ENCODE data around the gene LPP.
"Not testable (repeated sequence)": the region's sequence is repeated elsewhere in the genome, so short reads cannot be mapped to it uniquely, and the experiment has no call there.

Gene LPP

GRCh38 chr3:188686324-188686723, 532.4 kb downstream of the LPP start:
- DNase-seq (ENCODE audit: low read depth), result no peak

DNA sequence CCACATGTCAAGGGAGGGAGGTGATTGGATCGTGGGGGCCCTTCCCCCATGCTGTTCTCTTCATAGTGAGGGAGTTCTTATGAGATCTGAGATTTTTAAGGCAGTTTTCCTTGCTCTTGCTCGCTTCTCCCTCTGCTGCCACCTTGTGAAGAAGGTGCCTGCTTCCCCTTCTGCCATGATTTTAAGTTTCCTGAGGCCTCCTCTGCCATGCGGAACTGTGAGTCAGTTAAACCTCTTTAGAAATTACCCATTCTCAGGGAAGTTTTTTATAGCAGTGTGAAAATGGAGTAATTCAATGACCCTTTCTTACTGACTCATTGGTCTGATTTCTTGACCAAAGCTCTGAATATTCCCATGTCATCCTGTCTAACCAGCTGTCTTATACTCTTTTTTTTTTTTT, 533.4 kb downstream of the LPP start:
- no peak for DNase-seq (ENCODE audit: low read depth)

GRCh38 chr3:188689101-188689574, 535.2 kb downstream of the LPP start:
- no peak for DNase-seq (ENCODE audit: low read depth)

DNA sequence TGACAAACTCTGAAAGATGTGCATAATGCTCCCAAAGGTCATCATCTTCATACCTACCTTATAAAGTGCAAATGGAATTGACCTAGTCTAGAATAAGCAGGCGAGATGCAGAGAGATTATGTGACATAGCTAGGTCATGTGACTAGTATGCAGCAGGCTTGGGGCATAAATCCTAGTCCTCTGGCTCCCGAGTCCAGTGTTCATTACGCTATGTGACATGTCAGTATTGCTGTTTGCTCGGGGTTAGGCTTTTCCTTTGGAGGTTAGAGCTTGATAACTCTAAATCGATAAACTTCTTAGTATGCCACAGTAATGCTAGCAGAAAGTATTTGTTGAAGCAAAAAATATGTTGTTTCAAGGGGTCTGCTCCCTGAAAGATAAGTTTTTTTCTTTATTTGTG, 536.1 kb downstream of the LPP start:
- DNase-seq (ENCODE audit: low read depth), result no peak

GRCh38 chr3:188691004-188691403, 537.0 kb downstream of the LPP start:
- DNase-seq (ENCODE audit: low read depth), result no peak

DNA sequence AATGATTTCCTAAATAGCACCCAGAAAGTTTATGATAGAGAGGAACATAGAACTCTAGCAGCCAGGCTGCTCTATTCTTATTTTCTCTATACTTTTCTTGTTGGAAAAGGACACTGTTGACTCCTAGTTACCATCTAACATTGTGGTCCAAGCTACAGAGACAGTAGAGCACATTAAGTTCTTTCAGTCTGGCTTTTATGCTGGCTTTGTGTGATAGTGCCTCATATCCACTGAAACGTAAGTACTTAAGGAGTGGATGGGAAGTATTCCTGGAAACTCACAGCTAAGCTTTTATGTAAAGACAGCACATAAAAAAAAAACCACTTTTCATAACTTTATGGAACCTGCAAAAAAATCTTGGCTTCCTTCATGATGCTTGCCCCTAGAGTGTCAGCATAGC, 537.7 kb downstream of the LPP start:
- no peak for DNase-seq (ENCODE audit: low read depth)

- no peak for DNase-seq (ENCODE audit: low read depth)
Measured at GRCh38 chr3:188692700-188693099, 538.7 kb downstream of the LPP start.

- DNase-seq (ENCODE audit: low read depth), result no peak
Measured at GRCh38 chr3:188693435-188693834, 539.5 kb downstream of the LPP start.

GRCh38 chr3:188695241-188695640, 541.3 kb downstream of the LPP start:
- no peak for DNase-seq (ENCODE audit: low read depth)

GRCh38 chr3:188697127-188697526, 543.2 kb downstream of the LPP start:
- DNase-seq (ENCODE audit: low read depth), result no peak

GRCh38 chr3:188698436-188698835, 544.5 kb downstream of the LPP start:
- DNase-seq (ENCODE audit: low read depth), result no peak

GRCh38 chr3:188700501-188700900, 546.5 kb downstream of the LPP start:
- DNase-seq (ENCODE audit: low read depth), result no peak

DNA sequence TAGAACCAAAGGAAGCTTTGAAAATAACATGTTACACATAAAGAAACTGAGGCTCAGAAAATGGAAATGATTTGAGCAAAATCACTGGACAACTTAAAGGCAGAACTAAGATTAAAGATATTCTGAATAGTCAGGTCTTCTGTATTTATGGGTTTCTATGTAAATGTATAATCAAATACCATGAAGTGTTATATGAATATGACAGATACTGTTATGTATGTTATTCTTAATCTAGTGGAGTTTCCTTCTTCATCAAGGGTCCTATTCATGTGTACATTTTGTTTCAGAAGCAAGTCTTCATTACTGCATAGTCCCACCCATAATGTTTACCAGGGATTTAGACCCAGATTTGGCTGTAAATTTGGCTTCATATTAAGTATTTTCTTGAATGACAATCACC, 547.0 kb downstream of the LPP start:
- DNase-seq (ENCODE audit: low read depth), result no peak

- no peak for DNase-seq (ENCODE audit: low read depth)
Measured at GRCh38 chr3:188701485-188701969, 547.6 kb downstream of the LPP start.

- DNase-seq (ENCODE audit: low read depth), result not testable (repeated sequence)
Measured at GRCh38 chr3:188702028-188702427, 548.1 kb downstream of the LPP start.

DNA sequence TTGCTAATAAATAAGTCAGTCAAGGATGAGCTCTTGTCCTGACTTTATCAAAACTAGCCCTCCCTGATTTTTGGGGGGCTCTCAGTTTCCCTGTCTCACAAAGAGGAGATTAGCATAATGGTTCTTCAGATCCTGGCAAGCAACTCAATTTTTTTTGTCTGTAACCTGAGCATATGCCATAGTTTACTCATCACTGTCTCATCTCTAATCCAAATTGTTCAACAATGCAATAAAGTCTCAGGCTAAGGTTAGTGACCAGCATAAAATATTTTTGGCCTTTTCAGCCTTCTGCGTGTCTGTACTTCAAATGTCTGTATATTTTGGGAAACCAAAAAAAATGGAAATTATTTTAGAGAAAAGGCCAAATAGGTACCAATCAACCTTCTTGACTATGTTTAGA, 552.2 kb downstream of the LPP start:
- DNase-seq (ENCODE audit: low read depth), result no peak

GRCh38 chr3:188706599-188706998, 552.6 kb downstream of the LPP start:
- DNase-seq (ENCODE audit: low read depth), result no peak

DNA sequence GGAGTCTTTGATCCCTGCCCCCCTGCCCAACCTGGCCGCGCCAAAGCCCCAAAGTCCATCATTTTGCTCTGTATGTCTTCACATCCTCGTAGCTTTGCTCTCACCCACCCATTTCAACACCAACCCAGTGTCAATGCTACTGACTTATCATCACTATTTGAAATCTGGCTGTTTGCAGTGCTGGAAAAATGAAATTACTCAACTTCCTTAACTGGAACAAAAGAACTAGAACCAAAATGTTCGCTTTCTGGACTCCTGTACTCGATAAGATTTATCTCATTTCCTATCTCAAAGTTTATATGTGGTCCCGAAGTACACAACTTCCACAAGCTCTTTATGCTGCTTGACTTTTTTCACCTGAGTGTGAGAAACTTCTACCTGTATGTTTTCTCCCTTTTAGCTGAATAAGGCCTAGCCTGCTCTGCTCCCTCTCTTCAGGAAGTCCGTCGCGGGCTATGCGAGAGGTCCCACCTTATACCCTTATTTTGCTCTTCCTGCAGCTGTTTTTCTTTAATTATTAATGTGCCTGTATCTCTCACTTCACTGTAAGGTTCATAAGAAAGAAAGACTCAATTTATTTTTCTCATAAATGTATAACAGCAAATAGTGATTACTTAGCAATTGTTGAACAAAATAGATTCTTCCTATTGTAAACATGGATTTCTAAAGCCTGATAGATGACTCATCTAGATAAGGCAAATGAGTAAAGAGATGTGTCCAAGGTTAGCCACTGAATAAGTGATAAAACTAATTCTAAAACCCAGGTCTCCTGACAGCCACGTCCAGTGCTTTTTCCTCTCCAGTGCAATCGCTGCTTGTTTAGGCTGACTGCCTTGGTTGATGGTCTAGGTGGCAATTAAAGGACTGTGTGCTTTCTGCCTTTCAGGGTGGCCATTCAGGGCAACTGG, 553.7 kb downstream of the LPP start:
- no peak for DNase-seq (ENCODE audit: low read depth)

DNA sequence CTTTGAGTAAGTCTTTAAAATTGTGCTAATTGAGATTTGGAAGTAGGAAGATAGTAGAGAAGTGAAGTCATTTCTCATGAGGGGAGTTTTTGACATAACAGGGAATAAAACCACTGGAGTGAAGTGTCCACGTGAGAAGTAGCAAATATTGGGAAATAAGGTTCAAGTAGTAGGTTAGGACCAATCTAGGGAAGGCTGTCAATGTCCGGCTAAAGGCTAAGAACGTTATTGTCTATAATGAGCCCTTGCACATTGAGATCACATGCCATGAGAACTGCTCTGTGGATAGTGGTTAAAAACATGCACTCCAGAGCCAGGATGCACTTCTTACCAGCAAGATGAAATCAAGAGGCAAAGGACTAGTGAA, 557.9 kb downstream of the LPP start:
- no peak for DNase-seq (ENCODE audit: low read depth)

GRCh38 chr3:188712248-188712924, 558.4 kb downstream of the LPP start:
- no peak for DNase-seq (ENCODE audit: low read depth)

DNA sequence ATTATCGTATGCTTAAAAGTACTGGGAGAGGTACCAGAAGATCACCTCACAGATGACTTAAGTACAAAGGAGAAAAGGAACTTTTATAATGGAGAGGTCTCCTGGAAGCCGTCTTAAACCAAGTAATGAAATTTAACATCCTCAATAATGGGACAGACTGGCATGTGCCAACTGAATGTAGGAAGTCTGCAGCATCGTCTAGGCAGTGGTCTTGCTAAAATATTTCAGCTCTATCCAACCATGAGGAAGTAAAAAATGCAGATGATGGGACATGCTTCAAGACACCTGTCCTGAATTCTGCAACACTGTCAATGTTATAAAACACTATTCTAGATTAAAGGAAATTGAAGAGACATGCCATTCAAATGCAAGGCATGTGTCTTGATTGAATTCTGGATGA, 559.0 kb downstream of the LPP start:
- DNase-seq (ENCODE audit: low read depth), result no peak

- DNase-seq (ENCODE audit: low read depth), result no peak
Measured at GRCh38 chr3:188719545-188719944, 565.6 kb downstream of the LPP start.

DNA sequence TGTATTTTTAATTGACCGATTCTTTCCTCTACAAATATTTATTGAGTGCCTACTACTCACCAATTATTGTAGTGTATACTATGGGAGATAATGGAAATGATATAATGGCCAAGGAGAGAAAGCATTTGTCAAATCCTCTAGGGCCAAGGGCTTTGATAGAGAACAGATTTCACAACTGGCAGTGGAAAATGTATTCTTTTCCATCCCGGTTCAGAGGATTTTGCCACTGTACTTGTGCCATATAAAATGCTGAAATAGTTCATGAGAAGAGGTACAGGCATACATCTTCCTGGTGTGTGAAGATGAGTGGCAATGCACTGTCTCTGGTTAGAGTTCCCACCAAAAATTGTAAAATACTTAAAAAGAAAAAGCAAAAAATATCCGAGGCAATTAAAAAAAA, 566.3 kb downstream of the LPP start:
- DNase-seq (ENCODE audit: low read depth), result no peak

Data from stimulated activated CD8-positive, alpha-beta memory T cell treated with anti-CD3 and anti-CD28 coated beads, Interleukin-12 subunit alpha, Interleukin-12 subunit beta, amount 100 ng/mL, for 4 hours (primary cell).